WTC11 (cell line): ENCODE measurements around the gene PCDH9.

Experiments used
- CREM ChIP-seq: sonication (generic); formaldehyde crosslinking; IDR thresholded peaks from 2 replicates; pipeline ENCODE4 v1.8.1; 2022; ENCODE audit warnings: mild to moderate bottlenecking, missing genetic modification reagents, moderate library complexity
- CTCF ChIP-seq: fragments of 200-600 bp; IDR thresholded peaks from 2 replicates; pipeline ENCODE4 v1.8.0; 2022; ENCODE audit warnings: antibody characterized with exemption
- FOXK1 ChIP-seq: sonication (generic); formaldehyde crosslinking; IDR thresholded peaks from 2 replicates; pipeline ENCODE4 v1.8.0; 2022; ENCODE audit warnings: mild to moderate bottlenecking, moderate library complexity, missing genetic modification reagents
- KAT7 ChIP-seq: sonication (generic); formaldehyde crosslinking; IDR thresholded peaks from 2 replicates; pipeline ENCODE4 v1.8.1; 2023; ENCODE audit warnings: missing genetic modification reagents, mild to moderate bottlenecking, borderline replicate concordance
- SP1 ChIP-seq: sonication (generic); formaldehyde crosslinking; conservative IDR thresholded peaks from 2 replicates; pipeline ENCODE4 v1.8.1; 2022; ENCODE audit warnings: missing genetic modification reagents
- ZNF138 ChIP-seq: sonication (generic); formaldehyde crosslinking; conservative IDR thresholded peaks from 2 replicates; pipeline ENCODE4 v1.8.1; 2022; ENCODE audit warnings: mild to moderate bottlenecking, moderate library complexity, missing genetic modification reagents
- TF ChIP-seq, protein P1 (sequence below): fragments of 250-450 bp; sonication (Bioruptor Pico); IDR thresholded peaks from 2 replicates; pipeline ENCODE4 v2.1.2; 2022; ENCODE audit warnings: mild to moderate bottlenecking, moderate library complexity

DNA sequence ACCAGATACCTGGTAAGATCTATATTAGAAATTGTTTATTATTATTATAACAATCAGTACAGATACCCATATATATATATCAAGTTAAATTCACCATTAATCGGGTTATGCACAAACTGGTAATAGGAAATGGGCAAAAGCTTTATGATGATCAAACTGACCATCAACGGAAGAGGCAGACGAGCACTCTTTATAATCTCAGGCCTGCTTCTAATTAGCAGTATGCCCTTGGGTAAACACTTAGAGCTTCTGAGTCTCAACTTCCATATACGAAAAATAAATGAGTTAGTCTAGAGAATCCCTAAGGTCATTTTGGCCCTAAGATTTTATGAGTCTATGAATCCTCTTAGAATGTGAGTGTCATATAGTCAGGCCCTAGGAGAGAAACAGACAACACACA lies 710.9 kb downstream of the PCDH9 start:
- TF ChIP-seq, protein P1, sequence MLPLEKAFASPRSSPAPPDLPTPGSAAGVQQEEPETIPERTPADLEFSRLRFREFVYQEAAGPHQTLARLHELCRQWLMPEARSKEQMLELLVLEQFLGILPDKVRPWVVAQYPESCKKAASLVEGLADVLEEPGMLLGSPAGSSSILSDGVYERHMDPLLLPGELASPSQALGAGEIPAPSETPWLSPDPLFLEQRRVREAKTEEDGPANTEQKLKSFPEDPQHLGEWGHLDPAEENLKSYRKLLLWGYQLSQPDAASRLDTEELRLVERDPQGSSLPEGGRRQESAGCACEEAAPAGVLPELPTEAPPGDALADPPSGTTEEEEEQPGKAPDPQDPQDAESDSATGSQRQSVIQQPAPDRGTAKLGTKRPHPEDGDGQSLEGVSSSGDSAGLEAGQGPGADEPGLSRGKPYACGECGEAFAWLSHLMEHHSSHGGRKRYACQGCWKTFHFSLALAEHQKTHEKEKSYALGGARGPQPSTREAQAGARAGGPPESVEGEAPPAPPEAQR (CRISPR knock-in tag): no peak
- TF ChIP-seq ZNF138 (no peak), CTCF (no peak), SP1 (no peak), CREM (CRISPR knock-in tag) (no peak), KAT7 (CRISPR knock-in tag) (no peak), FOXK1 (CRISPR knock-in tag) (no peak)
